LHCN-M2 (cell line): Measurements from ENCODE around the gene GJD2. TPM values are rescaled to one million over a fixed set of nuclear protein-coding genes. Genes with fewer than 3 reads are reported as not detected.

Experiments used
- DNase-seq: peaks from one replicate; pipeline ENCODE4 v3.0.0-alpha.2; 2012; ENCODE audit warnings: low read depth
- total RNA-seq: library from RNA; depleted of rRNA; stranded (reverse); fragments of >200 nt; gene quantifications from 2 replicates; pipeline ENCODE4 v1.2.3, GENCODE V29; 2014

Gene GJD2
- total RNA-seq, 1 experiment from 2014 or later, result not detected

DNA sequence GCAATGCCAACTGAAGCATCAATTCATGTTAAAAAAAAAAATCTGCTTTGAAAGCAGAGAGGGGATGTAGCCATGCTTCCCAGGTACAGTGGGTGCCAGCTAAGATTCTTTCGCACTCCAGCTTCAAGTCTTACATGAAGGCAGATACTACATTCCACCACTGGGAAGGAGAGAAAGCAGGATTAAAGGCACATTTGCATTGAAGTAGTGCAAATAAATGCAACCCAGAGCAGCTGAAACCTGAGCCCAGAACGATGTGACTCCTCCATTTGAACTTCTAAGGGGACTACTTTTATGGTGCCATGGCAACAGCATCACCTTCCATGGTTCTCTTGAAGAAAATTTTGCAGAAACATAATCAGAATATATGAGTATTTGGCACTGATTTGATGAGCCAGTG is 19.1 kb upstream of the GJD2 start:
- DNase-seq, result no peak

DNA sequence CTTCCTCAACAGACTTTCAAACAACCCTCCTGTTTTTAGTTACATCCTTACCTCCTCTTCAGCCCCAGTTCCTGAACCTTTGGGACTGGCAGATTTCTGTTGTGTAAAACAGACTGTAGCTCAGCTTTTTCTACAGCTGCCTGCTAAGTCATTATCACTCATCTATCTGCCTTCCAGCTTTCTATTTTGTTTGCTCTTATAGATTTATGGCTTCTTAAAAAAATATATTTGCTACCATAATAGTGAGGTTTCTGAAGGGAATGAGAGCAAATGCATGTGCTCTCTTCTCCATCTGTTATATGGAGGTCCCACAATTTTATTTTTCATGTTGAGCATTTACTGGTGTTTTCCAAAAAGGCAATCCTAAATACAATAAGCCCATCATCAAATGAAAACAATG is 18.2 kb upstream of the GJD2 start:
- DNase-seq, result no peak

GRCh38 chr15:34772312-34772711 is 17.5 kb upstream of the GJD2 start:
- no peak for DNase-seq

DNA sequence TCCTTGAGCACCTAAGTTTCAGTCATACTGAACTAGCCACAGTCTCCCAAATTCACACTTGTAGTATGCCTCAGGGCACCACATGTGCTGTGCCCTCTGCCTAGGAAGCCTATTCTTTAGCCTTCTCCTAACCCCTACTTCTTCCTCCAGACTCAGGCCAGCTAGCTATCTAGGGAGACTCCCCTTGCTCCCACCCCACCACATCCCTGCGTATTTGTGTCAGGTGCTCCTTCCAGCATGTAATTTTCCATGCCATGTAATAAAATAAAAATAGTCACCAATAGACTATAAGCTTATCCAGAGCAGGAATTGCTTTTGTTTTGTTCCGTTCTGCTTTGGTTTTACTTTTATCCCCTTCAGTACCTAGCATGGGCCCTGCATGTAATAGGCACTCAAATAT is 14.9 kb upstream of the GJD2 start:
- DNase-seq, result no peak

GRCh38 chr15:34768530-34768929 is 13.7 kb upstream of the GJD2 start:
- DNase-seq, result no peak

DNA sequence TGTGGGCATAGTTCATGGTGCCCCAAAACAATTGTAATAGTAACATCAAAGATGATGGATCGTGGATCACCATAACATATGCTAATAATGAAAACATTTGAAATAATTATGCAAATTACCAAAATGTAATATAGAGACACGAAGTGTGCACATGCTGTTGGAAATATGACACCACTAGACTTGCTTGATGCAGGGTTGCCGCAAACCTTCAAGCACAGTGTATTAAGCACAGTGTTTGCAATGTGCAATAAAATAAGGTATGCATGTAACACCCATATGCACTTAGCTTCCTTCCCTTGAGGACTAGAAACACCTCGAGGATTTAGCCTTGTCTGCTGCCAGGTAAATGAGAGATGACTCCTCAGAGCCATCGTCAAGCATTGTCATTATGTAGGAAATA is 10.9 kb upstream of the GJD2 start:
- DNase-seq, result no peak

DNA sequence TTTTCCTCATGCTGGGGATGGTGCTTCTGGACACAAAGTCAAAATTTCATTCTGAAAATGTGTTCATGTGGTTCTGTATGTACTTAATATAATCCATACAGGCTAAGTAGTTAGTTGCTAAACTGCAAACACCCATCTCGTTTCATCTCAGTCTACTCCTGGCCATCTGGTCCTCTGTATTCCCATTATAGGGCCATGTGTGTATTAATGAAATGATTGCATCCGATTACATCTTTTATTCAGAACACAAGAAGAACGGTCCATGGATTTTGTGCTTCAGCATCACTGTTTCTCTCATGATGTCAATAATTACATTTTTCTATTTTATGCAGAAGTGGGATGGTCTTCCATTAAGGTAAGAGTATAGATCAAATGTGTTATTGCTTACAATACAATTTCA is 6.1 kb upstream of the GJD2 start:
- DNase-seq, result no peak

DNA sequence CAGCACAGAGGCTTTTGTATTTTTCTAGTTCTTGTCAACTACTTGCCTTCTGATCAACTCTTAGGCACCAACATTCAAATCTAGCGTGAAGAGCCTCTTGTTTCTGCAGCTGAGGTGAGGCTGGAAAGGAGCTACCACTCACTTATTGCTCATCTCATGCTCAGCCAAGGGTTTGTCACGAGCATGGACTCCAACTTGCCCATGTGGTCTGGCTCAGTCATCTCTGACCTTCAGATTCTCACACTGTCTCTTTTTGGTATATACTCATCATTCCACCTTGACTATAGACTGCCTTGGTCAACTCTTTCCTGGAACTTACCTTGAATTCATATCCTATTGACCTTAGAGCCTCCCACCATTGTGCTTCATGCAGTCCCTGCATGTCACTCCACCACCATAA is 5.2 kb upstream of the GJD2 start:
- DNase-seq, result no peak

GRCh38 chr15:34759347-34759746 is 4.5 kb upstream of the GJD2 start:
- no peak for DNase-seq

GRCh38 chr15:34757262-34757661 is 2.5 kb upstream of the GJD2 start:
- no peak for DNase-seq

DNA sequence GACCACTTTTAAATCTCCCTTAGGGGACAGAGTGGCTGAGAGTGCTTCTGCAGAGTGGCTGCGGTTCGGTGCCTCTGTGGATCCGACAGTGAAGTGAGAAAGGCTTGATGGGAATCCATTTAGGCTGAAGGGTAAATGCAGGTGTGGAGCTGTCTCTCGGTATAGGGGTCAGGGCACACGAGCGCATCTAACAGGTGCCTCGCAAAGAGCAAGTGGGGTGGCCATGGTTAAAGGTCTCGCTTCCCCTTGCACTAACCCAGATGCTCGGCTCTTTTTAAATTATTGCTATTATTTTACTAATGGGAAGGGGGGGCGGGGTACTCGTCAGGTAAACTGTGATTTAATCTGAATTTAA is 598 bp upstream of the GJD2 start:
- no peak for DNase-seq

DNA sequence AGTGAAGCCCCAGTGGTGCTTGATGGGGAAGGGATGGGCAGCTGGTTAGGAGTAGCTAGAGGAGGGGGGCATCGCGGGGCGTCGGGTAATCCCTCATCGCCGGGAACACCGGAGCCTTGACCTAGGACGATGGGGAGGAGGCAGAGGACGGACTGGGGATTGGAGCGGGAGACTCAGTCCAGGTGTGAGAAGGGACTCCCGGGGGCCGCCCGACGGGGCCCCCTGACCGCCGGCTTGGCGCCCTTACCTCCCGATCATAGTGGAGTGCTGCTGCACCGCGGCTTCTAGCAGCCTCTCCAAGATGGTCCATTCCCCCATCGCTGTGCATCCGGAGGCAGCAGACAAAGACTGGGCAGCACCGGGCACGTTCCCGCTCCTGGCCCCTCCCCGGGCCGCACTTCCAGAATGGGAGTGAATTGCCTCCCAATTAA is 612 bp downstream of the GJD2 start:
- DNase-seq, result no peak

DNA sequence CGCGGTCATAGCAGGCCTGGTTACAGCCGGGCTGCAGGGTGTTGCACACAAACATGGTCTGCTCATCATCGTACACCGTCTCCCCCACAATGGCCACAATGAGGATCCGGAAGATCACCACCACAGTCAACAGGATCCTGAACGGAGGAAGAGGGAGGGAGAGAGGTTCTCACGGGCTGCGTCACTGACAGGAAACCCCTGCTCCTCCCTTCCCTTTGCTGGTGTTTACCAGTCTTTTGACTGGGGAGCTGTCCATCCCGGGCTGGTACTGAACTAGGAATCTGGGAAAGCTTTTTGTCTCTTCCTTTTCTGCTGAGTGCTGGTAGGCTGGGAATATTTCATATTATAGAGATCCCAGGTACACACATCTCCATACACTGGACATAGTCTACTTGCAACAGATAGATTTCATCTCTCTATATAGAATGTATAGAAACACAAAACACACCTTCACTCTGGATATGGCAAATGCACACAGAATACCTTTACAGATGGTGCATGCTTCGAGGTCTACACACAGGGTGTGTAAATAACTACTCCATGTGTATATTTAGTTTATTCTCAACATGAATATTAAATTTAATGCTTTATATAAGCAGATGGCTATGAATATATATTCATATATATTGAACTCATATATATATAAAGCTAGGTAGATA is 1.4 kb downstream of the GJD2 start:
- DNase-seq, result peak; percentile 76

DNA sequence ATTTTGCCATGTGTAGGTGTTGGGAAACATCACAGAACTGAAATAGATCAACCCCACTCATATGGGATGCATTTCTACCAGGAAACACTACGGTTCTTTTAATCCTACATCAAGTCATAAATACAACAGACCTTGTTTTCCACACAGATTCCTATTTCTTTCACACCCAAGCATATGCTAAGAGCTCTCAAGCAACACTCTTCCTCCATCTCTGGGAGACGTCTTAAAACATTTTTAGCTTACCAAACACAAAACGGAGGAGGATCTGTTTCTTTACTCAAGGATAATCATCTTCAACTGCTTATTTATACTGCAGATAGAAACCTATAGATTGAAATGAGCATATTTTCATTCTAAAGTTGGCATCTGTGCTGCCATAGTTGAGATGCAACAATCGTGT is 5.1 kb downstream of the GJD2 start:
- no peak for DNase-seq

DNA sequence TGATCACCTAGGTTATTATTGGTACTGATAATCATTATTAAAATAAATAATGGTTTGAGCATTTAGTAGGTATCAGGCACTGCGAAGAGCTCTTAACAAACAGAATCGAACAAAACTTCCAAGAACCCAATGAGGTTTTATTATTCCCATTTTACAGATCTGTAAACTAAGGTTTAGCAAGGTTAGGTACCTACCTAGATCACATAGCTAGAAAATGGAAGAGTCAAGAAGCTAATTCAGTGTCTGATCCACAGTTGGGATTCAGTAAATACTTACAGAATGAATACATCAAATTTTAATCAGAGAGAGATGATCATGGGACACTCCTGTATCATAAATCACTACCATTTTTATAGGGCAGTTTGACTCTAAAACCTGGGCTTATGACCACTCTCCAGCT is 15.5 kb downstream of the GJD2 start:
- DNase-seq, result no peak

DNA sequence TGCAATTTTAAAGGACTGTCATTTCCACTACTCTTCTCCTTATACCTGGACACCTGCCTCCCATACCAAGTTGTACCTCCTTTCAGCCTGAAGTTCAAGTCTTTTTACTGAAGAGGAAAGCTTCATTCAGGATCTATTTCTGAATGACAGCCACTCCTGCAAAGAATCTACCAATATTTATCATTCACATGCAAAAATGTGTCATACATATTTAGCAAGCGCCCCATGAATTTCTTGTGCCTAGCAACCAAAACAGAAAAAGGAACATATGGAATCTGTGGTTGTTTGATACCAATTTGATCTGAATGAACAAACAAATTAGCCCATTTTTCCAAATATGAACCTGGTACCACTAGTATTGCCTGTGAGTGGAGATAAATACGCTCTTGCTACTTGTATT is 16.8 kb downstream of the GJD2 start:
- no peak for DNase-seq

GRCh38 chr15:34737477-34737876 is 17.3 kb downstream of the GJD2 start:
- peak; percentile 72 for DNase-seq

DNA sequence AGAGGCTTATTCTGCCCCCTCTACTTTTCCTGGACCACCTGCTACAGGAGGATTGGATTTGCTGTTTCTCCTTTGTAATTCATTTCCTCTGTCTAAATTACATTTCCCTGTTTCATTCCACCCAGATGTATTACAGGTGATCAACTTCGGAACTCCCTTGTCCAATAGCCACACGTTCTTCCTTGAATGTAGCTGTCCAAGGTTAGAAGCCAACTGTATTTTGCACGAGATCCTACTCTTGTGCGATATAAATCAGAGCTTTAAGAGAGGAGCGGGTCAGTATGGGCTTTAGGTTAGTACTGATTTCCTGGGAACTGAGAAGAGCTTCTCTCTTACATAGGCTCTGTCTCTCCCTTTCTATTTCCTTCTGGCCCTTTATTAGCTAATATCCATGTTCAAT is 20.5 kb downstream of the GJD2 start:
- no peak for DNase-seq

GRCh38 chr15:34733621-34734020 is 21.2 kb downstream of the GJD2 start:
- no peak for DNase-seq

DNA sequence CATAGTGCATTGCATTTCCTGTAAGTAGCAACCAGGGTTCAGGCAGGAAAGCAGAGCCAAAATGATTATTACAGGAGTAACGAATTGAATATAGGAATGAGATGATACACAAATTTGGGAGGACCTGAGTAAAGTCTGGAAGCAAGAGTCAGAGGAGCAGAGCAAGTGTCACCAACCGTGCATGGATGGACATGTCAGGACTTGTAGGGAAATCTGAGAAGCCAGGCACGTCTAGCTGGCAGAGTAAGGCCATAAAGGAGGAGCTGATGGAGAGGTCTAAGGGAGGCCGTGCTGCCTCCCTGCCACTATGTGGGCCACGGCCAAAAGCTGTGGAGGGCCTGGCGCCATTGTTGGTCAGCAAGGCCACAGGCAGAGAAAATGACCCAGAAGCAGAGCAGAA is 22.4 kb downstream of the GJD2 start:
- no peak for DNase-seq

GRCh38 chr15:34730701-34731100 is 24.1 kb downstream of the GJD2 start:
- DNase-seq, result no peak

DNA sequence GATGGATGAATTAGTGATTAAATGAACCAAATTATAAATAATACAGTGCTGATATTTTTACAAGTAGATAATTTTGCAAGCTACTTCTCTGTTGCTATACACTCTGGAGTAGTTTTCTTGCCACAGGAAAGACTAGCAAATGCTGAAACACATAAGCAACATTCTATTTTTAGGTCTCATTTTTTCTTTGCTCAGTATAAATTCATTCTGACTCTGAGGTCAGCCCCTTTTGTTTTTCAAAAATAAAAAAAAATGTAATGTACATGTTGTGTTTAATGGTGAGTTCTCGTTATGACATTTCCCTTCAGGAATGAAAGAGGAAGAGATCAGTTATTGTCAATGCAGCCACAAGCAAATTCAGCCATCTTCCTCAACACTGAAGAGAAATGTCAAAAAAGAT is 24.9 kb downstream of the GJD2 start:
- DNase-seq, result peak; percentile 32

GRCh38 chr15:34729056-34729455 is 25.7 kb downstream of the GJD2 start:
- DNase-seq, result peak; percentile 44

DNA sequence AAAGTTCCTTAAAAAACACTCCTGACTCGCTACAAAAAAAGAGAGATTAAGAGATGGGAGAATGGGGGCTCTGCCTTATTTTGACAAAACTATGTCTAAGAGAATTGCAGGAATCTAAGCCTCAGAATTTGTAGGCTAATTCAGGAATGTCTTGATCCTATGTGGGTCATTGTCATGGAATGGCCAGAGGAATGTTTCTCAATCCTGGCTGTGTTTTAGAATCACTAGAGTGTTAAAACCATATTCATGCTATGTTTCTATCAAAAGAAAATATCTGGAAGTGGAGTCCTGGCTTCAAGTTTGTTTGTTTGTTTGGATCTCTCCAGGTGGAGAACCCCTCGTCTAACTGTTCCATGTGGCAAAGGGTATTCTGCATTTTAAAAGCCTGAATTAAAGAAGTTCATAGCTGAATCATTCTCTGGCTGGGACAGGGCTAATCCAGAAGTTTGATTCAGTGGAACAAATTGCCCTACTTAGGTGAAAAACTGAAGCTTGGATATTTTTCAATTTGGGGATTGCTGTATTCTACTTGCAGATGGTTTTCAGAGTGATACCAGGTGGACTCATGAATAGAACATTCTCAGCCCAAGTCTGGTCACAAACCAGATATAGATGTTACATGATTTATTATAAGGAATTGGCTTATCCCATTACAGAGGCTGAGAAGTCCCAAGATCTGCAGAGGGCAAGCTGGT is 28.2 kb downstream of the GJD2 start:
- DNase-seq, result peak; percentile 76
